Activated CD8-positive, alpha-beta memory T cell treated with anti-CD3 and anti-CD28 coated beads for 1 hour (primary cell): ENCODE data around the gene MYO3B.

Source experiments
- DNase-seq, 2 donors: peaks; one replicate each; pipeline ENCODE4 v3.0.0-alpha.2; 2020; ENCODE audit warnings: low read depth in 1 of 2; ENCODE audit errors: extremely low read depth in 1 of 2

MYO3B gene

GRCh38 chr2:170498619-170499018 is 320.7 kb downstream of the MYO3B start:
- DNase-seq, result no peak

- no peak for DNase-seq
Measured at GRCh38 chr2:170500104-170500503, 322.2 kb downstream of the MYO3B start.

- DNase-seq, result no peak
Measured at GRCh38 chr2:170500770-170501169, 322.8 kb downstream of the MYO3B start.

- no peak for DNase-seq
Measured at GRCh38 chr2:170501421-170502043, 323.6 kb downstream of the MYO3B start.

GRCh38 chr2:170502361-170503130 is 324.6 kb downstream of the MYO3B start:
- no peak for DNase-seq

- DNase-seq, result no peak
Measured at GRCh38 chr2:170503563-170503962, 325.6 kb downstream of the MYO3B start.

- no peak for DNase-seq
Measured at GRCh38 chr2:170503971-170504809, 326.2 kb downstream of the MYO3B start.

- DNase-seq, result no peak
Measured at GRCh38 chr2:170504810-170505145, 326.8 kb downstream of the MYO3B start.

GRCh38 chr2:170505631-170506275 is 327.8 kb downstream of the MYO3B start:
- no peak for DNase-seq

- DNase-seq, result no peak
Measured at GRCh38 chr2:170509452-170510193, 331.7 kb downstream of the MYO3B start.

- DNase-seq, result no peak
Measured at GRCh38 chr2:170512266-170512665, 334.3 kb downstream of the MYO3B start.

- no peak for DNase-seq
Measured at GRCh38 chr2:170514140-170514539, 336.2 kb downstream of the MYO3B start.

- no peak for DNase-seq
Measured at GRCh38 chr2:170517538-170517937, 339.6 kb downstream of the MYO3B start.

GRCh38 chr2:170518911-170519310 is 341.0 kb downstream of the MYO3B start:
- DNase-seq, result no peak

- no peak for DNase-seq
Measured at GRCh38 chr2:170521299-170521698, 343.4 kb downstream of the MYO3B start.

GRCh38 chr2:170523506-170523905 is 345.6 kb downstream of the MYO3B start:
- no peak for DNase-seq

GRCh38 chr2:170524828-170525565 is 347.1 kb downstream of the MYO3B start:
- no peak for DNase-seq

- DNase-seq, result no peak
Measured at GRCh38 chr2:170525566-170525900, 347.6 kb downstream of the MYO3B start.

- no peak for DNase-seq
Measured at GRCh38 chr2:170530284-170530745, 352.4 kb downstream of the MYO3B start.
